H9 (cell line): Measurements from ENCODE around the gene STAC. TPM values are rescaled to one million over a fixed set of nuclear protein-coding genes. Genes with fewer than 3 reads are reported as not detected.

Experiments
- DNase-seq: peaks from one replicate; pipeline ENCODE4 v3.0.0-alpha.2; 2017
- H2AFZ ChIP-seq: one replicate; pipeline ENCODE4 v1.6.1; 2013; ENCODE audit warnings: mild to moderate bottlenecking, low read length, control low read depth, moderate library complexity
- H2AK5ac ChIP-seq: 2 replicates; pipeline ENCODE4 v1.6.1; 2013; ENCODE audit warnings: low read length, control low read depth, mixed read lengths; ENCODE audit not compliant: insufficient read length
- H2BK120ac ChIP-seq: one replicate; pipeline ENCODE4 v1.6.1; 2013; ENCODE audit warnings: low read depth, mild to moderate bottlenecking, low read length, control low read depth, inconsistent platforms; ENCODE audit not compliant: poor library complexity, severe bottlenecking
- H2BK12ac ChIP-seq: 2 replicates; pipeline ENCODE4 v1.6.1; 2013; ENCODE audit warnings: low read length, control low read depth, mixed read lengths, low read depth; ENCODE audit not compliant: insufficient read length
- H2BK15ac ChIP-seq: 2 replicates; pipeline ENCODE4 v1.6.1; 2013; ENCODE audit warnings: low read depth, low read length, control low read depth
- H2BK20ac ChIP-seq: one replicate; pipeline ENCODE4 v1.6.1; 2013; ENCODE audit warnings: low read depth, mild to moderate bottlenecking, low read length, control low read depth, inconsistent platforms; ENCODE audit not compliant: poor library complexity, severe bottlenecking
- H2BK5ac ChIP-seq: 2 replicates; pipeline ENCODE4 v1.6.1; 2013; ENCODE audit warnings: low read length, control low read depth, mixed read lengths; ENCODE audit not compliant: insufficient read length
- H3K14ac ChIP-seq: 2 replicates; pipeline ENCODE4 v1.6.1; 2013; ENCODE audit warnings: low read length, control low read depth; ENCODE audit not compliant: insufficient read depth
- H3K18ac ChIP-seq: 2 replicates; pipeline ENCODE4 v1.6.1; 2013; ENCODE audit warnings: low read depth, mild to moderate bottlenecking, mixed read lengths, low read length, control low read depth; ENCODE audit not compliant: insufficient read length
- H3K23ac ChIP-seq: 2 replicates; pipeline ENCODE4 v1.6.1; 2013; ENCODE audit warnings: low read length, control low read depth, mixed read lengths, low read depth; ENCODE audit not compliant: insufficient read length
- H3K23me2 ChIP-seq: 2 replicates; pipeline ENCODE4 v1.6.1; 2013; ENCODE audit warnings: low read depth, mild to moderate bottlenecking, mixed read lengths, low read length, control low read depth; ENCODE audit not compliant: insufficient read length, poor library complexity, severe bottlenecking
- H3K27ac ChIP-seq: 2 replicates; pipeline ENCODE4 v1.5.1; 2013; ENCODE audit warnings: low read length, control low read depth, mixed read lengths, low read depth; ENCODE audit not compliant: insufficient read length
- H3K27me3 ChIP-seq: 2 replicates; pipeline ENCODE4 v1.6.1; 2013; ENCODE audit warnings: low read length, control low read depth, inconsistent platforms; ENCODE audit not compliant: insufficient read depth
- H3K4ac ChIP-seq: 2 replicates; pipeline ENCODE4 v1.6.1; 2013; ENCODE audit warnings: low read depth, mild to moderate bottlenecking, control low read depth, inconsistent platforms, low read length, moderate library complexity
- H3K4me1 ChIP-seq: 2 replicates; pipeline ENCODE4 v1.6.1; 2013; ENCODE audit warnings: low read length, control low read depth, inconsistent platforms; ENCODE audit not compliant: insufficient read depth
- H3K4me2 ChIP-seq: 2 replicates; pipeline ENCODE4 v1.6.1; 2013; ENCODE audit warnings: low read length, control low read depth, mixed read lengths; ENCODE audit not compliant: insufficient read length, insufficient read depth
- H3K56ac ChIP-seq: 2 replicates; pipeline ENCODE4 v1.6.1; 2013; ENCODE audit warnings: low read depth, mild to moderate bottlenecking, mixed read lengths, low read length, control low read depth; ENCODE audit not compliant: insufficient read length
- H3K79me1 ChIP-seq: 2 replicates; pipeline ENCODE4 v1.6.1; 2013; ENCODE audit warnings: low read depth, mild to moderate bottlenecking, moderate library complexity, low read length, control low read depth, inconsistent platforms; ENCODE audit not compliant: insufficient read depth, poor library complexity, severe bottlenecking
- H3K79me2 ChIP-seq: 2 replicates; pipeline ENCODE4 v1.6.1; 2013; ENCODE audit warnings: low read length, control low read depth, inconsistent platforms; ENCODE audit not compliant: insufficient read depth
- H3K9ac ChIP-seq: 2 replicates; pipeline ENCODE4 v1.6.1; 2013; ENCODE audit warnings: low read length, control low read depth, mixed read lengths; ENCODE audit not compliant: insufficient read length; ENCODE audit errors: extremely low read depth
- H3K9me3 ChIP-seq: one replicate; pipeline ENCODE4 v1.6.1; 2013; ENCODE audit warnings: low read depth, low read length, inconsistent platforms; ENCODE audit not compliant: control insufficient read depth
- H3T11ph ChIP-seq: one replicate; pipeline ENCODE4 v1.6.1; 2013; ENCODE audit warnings: mild to moderate bottlenecking, low read length, control low read depth, inconsistent platforms
- H4K20me1 ChIP-seq: one replicate; pipeline ENCODE4 v1.6.1; 2013; ENCODE audit not compliant: control insufficient read depth, insufficient read length, insufficient read depth
- H4K5ac ChIP-seq: 2 replicates; pipeline ENCODE4 v1.6.1; 2013; ENCODE audit warnings: low read depth, mild to moderate bottlenecking, mixed read lengths, low read length, control low read depth; ENCODE audit not compliant: insufficient read length
- H4K8ac ChIP-seq: replicated peaks from 2 replicates; pipeline ENCODE4 v1.6.1; 2013; ENCODE audit warnings: low read length, control low read depth, mixed read lengths, low read depth; ENCODE audit not compliant: insufficient read length
- H4K91ac ChIP-seq: 2 replicates; pipeline ENCODE4 v1.6.1; 2013; ENCODE audit warnings: low read depth, mild to moderate bottlenecking, moderate library complexity, mixed read lengths, low read length, control low read depth; ENCODE audit not compliant: insufficient read length
- H3K27ac Mint-ChIP-seq, 3 experiments: 2 replicates in 2 of 3; 3 replicates in 1 of 3; pipeline ENCODE4 v1.8.0; 2020 to 2021; ENCODE audit warnings: mixed read lengths in 3 of 3, mild to moderate bottlenecking in 1 of 3, moderate library complexity in 1 of 3
- H3K27me3 Mint-ChIP-seq: 2 replicates; pipeline ENCODE4 v1.8.0; 2021; ENCODE audit warnings: low read depth, mild to moderate bottlenecking, moderate library complexity, mixed read lengths
- H3K36me3 Mint-ChIP-seq, 3 experiments: 2 replicates in 2 of 3; 3 replicates in 1 of 3; pipeline ENCODE4 v1.8.0; 2020 to 2021; ENCODE audit warnings: low read depth in 3 of 3, mixed read lengths in 3 of 3; ENCODE audit not compliant: insufficient read depth in 1 of 3
- H3K4me1 Mint-ChIP-seq, 2 experiments: 2 replicates each; pipeline ENCODE4 v1.8.0; 2020; ENCODE audit warnings: mixed read lengths in 2 of 2
- H3K4me3 Mint-ChIP-seq, 2 experiments: 2 replicates in 1 of 2; 3 replicates in 1 of 2; pipeline ENCODE4 v1.8.0; 2020 to 2021; ENCODE audit warnings: mild to moderate bottlenecking in 2 of 2, mixed read lengths in 2 of 2, moderate library complexity in 1 of 2
- H3K9me3 Mint-ChIP-seq, 2 experiments: 2 replicates in 1 of 2; 3 replicates in 1 of 2; pipeline ENCODE4 v1.8.0; 2020; ENCODE audit warnings: mild to moderate bottlenecking in 2 of 2, mixed read lengths in 2 of 2, moderate library complexity in 1 of 2
- CTCF ChIP-seq: fragments of 200-600 bp; sonication (generic); conservative IDR thresholded peaks from 3 replicates; pipeline ENCODE4 v1.8.0; 2021; ENCODE audit warnings: antibody characterized with exemption, mild to moderate bottlenecking
- WGBS: extraction: QIAGEN DNeasy Blood & Tissue Kit; methylation state at CpG from one replicate; pipeline ENCODE4 v1.1.7; 2013; ENCODE audit warnings: missing lambda C conversion rate, low lambda C conversion rate, mixed read lengths; ENCODE audit not compliant: insufficient read length; ENCODE audit errors: extremely low coverage; 5-methylcytosine and 5-hydroxymethylcytosine counted together
- total RNA-seq: library from RNA; stranded (reverse); gene quantifications from 2 replicates; pipeline ENCODE4 v1.2.1, GENCODE V29; 2021

STAC gene
- total RNA-seq, 1 experiment from 2014 or later = 3.0 TPM

- no peak overlapping the region for H3T11ph ChIP-seq
- H3K56ac ChIP-seq = no peak overlapping the region
- no peak overlapping the region for H2BK15ac ChIP-seq
- Mint-ChIP-seq H3K9me3 (peaks cover 0 to 3% of the 10 kb centered on the region in 2 experiments; a peak in 3 of 5 replicates), H3K36me3 (peaks cover 0 to 5% (median 5%) of the 10 kb centered on the region in 3 experiments; a peak in 5 of 7 replicates), H3K27ac (no peak overlapping the region), H3K4me3 (no peak overlapping the region), H3K27me3 (no peaks in the 10 kb centered on the region), H3K4me1 (peaks cover 4 to 6% of the 10 kb centered on the region in 2 experiments; a peak in 2 of 4 replicates)
- H2BK120ac ChIP-seq = no peak overlapping the region
- H2AK5ac ChIP-seq = no peak overlapping the region
- no peaks in the 10 kb centered on the region for H4K20me1 ChIP-seq
- H3K23me2 ChIP-seq = no peaks in the 10 kb centered on the region
- no peak overlapping the region for H2BK5ac ChIP-seq
- H3K9ac ChIP-seq = no peak overlapping the region
- no peak overlapping the region for H3K4me2 ChIP-seq
- H2BK12ac ChIP-seq = no peak overlapping the region
- H3K23ac ChIP-seq = no peak overlapping the region
- H3K27me3 ChIP-seq = no peaks in the 10 kb centered on the region
- H4K5ac ChIP-seq = no peak overlapping the region
- no peak overlapping the region for H3K14ac ChIP-seq
- DNase-seq = no peak
- H3K4me1 ChIP-seq = no peaks in the 10 kb centered on the region
- no peaks in the 10 kb centered on the region for H3K9me3 ChIP-seq
- no peak overlapping the region for H2AFZ ChIP-seq
- no CpG with 5 or more reads among the region's 2 CpGs for WGBS
- no peak overlapping the region for H3K4ac ChIP-seq
- H3K79me2 ChIP-seq = no peaks in the 10 kb centered on the region
- H3K18ac ChIP-seq = no peak overlapping the region
- no peak overlapping the region for H2BK20ac ChIP-seq
- TF ChIP-seq CTCF = no peak
- H4K91ac ChIP-seq = no peak overlapping the region
- H4K8ac ChIP-seq = no peak overlapping the region
- no peaks in the 10 kb centered on the region for H3K79me1 ChIP-seq
- no peak overlapping the region for H3K27ac ChIP-seq
These were observed 100.8 kb downstream of the STAC start for GRCh38 chr3:36480911-36481648.
